HG03457 (cell line): ENCODE data around the gene B3GNT9.
A peak's percentile ranks its signal among the peaks of the same experiment; 100 is the strongest.

Experiments used
- ATAC-seq: cut with Tn5 transposase; IDR thresholded peaks from one replicate; pipeline ENCODE4 v1.9.1; 2021; ENCODE audit warnings: moderate number of reproducible peaks; ENCODE audit not compliant: unreplicated experiment

B3GNT9 gene

GRCh38 chr16:67186550-67186950 lies 35.8 kb upstream of the B3GNT9 start:
- ATAC-seq = no peak

GRCh38 chr16:67185651-67186134 lies 34.9 kb upstream of the B3GNT9 start:
- ATAC-seq = no peak

GRCh38 chr16:67184995-67185650 lies 34.3 kb upstream of the B3GNT9 start:
- no peak for ATAC-seq

GRCh38 chr16:67184453-67184994 lies 33.7 kb upstream of the B3GNT9 start:
- ATAC-seq = no peak

GRCh38 chr16:67183627-67184452 lies 33.0 kb upstream of the B3GNT9 start, which contains the start of gene MATCAP1:
Gene MATCAP1, minus strand, starts transcription at chr16:67183963. Its CDS starts 3,353 bp downstream, at chr16:67180610.
- peak; percentile 76 for ATAC-seq

GRCh38 chr16:67183284-67183626 lies 32.5 kb upstream of the B3GNT9 start:
- ATAC-seq = no peak

GRCh38 chr16:67182288-67182687 lies 31.5 kb upstream of the B3GNT9 start:
- no peak for ATAC-seq

- ATAC-seq = no peak
Observed at GRCh38 chr16:67181346-67181745, 30.5 kb upstream of the B3GNT9 start.

- no peak for ATAC-seq
Observed at GRCh38 chr16:67180166-67180565, 29.4 kb upstream of the B3GNT9 start.

GRCh38 chr16:67179421-67180080 lies 28.8 kb upstream of the B3GNT9 start:
- no peak for ATAC-seq

GRCh38 chr16:67177743-67178699 lies 27.2 kb upstream of the B3GNT9 start:
- no peak for ATAC-seq

GRCh38 chr16:67176662-67177061 lies 25.9 kb upstream of the B3GNT9 start:
- ATAC-seq = no peak

- ATAC-seq = no peak
Observed at GRCh38 chr16:67174706-67175231, 24.0 kb upstream of the B3GNT9 start.

GRCh38 chr16:67173808-67174705 lies 23.3 kb upstream of the B3GNT9 start:
- ATAC-seq = no peak

- no peak for ATAC-seq
Observed at GRCh38 chr16:67173323-67173722, 22.5 kb upstream of the B3GNT9 start.

- no peak for ATAC-seq
Observed at GRCh38 chr16:67170949-67171649, 20.3 kb upstream of the B3GNT9 start.

GRCh38 chr16:67170168-67170948 lies 19.6 kb upstream of the B3GNT9 start, which contains the start of gene NOL3:
Gene NOL3, plus strand, starts transcription at chr16:67170538.
- peak; percentile 34 for ATAC-seq
